SK-N-SH (cell line): ENCODE data around the gene TP73. TPM values are rescaled to one million over a fixed set of nuclear protein-coding genes. Genes with fewer than 3 reads are reported as not detected.

Source experiments
- CTCF ChIA-PET: fragments of 300-600, 350-600 bp; formaldehyde crosslinking; extraction: SDS; loops from one replicate; lab custom pipeline; 2021; lab: Yijun Ruan, JAX
- POLR2A ChIA-PET: fragments of 350-600 bp; sonication (Branson Sonifier 250); formaldehyde crosslinking; extraction: SDS; loops from one replicate; lab custom pipeline; 2020; ENCODE audit warnings: antibody characterized with exemption, inconsistent platforms; lab: Yijun Ruan, JAX
- DNase-seq: peaks from one replicate; pipeline ENCODE4 v3.0.0; 2012
- H2AFZ ChIP-seq: fragments of 200-600 bp; sonication (generic); 2 replicates; pipeline ENCODE4 v1.8.1; 2016; ENCODE audit warnings: antibody characterized with exemption, mild to moderate bottlenecking, low read depth
- H3F3A ChIP-seq: fragments of 200-600 bp; sonication (generic); replicated peaks from 2 replicates; pipeline ENCODE3; 2016; ENCODE audit warnings: antibody characterized with exemption, mild to moderate bottlenecking; ENCODE audit not compliant: insufficient read depth
- H3K27ac ChIP-seq, 2 experiments: fragments of 200-500 bp in 1 of 2; fragments of 200-600 bp in 1 of 2; sonication (Bioruptor generic) in 1 of 2; sonication (generic), shearing (Covaris generic) in 1 of 2; 2 replicates each; pipeline versions ENCODE4 v1.5.1 to v1.6.1; 2014 to 2016; ENCODE audit warnings: low read depth in 2 of 2, inconsistent platforms in 1 of 2, low read length in 1 of 2, mild to moderate bottlenecking in 1 of 2, mixed read lengths in 1 of 2
- H3K27me3 ChIP-seq: fragments of 200-600 bp; sonication (generic), shearing (Covaris generic); 2 replicates; pipeline ENCODE4 v1.6.1; 2016; ENCODE audit warnings: mixed run types; ENCODE audit not compliant: insufficient read depth
- H3K36me3 ChIP-seq, 2 experiments: fragments of 200-500 bp in 1 of 2; fragments of 200-600 bp in 1 of 2; sonication (Bioruptor generic) in 1 of 2; sonication (generic) in 1 of 2; replicated peaks in 1 of 2; 2 replicates each; pipeline versions ENCODE3 to v1.5.1; 2014 to 2016; ENCODE audit warnings: low read length in 1 of 2, mild to moderate bottlenecking in 1 of 2; ENCODE audit not compliant: insufficient read depth in 2 of 2, control insufficient read depth in 1 of 2
- H3K4me1 ChIP-seq, 2 experiments: fragments of 200-500 bp in 1 of 2; fragments of 200-600 bp in 1 of 2; sonication (Bioruptor generic) in 1 of 2; sonication (generic), shearing (Covaris generic) in 1 of 2; 2 replicates each; pipeline versions ENCODE4 v1.5.1 to v1.6.1; 2014 to 2016; ENCODE audit warnings: low read depth in 1 of 2, low read length in 1 of 2, mixed run types in 1 of 2; ENCODE audit not compliant: insufficient read depth in 2 of 2, control insufficient read depth in 1 of 2
- H3K4me2 ChIP-seq: fragments of 200-600 bp; sonication (generic), shearing (Covaris generic); 2 replicates; pipeline ENCODE4 v1.6.1; 2017; ENCODE audit warnings: mixed run types
- H3K4me3 ChIP-seq, 2 experiments: fragments of 200-500 bp in 1 of 2; fragments of 200-600 bp in 1 of 2; sonication (Bioruptor generic) in 1 of 2; sonication (generic), shearing (Covaris generic) in 1 of 2; 2 replicates each; pipeline versions ENCODE4 v1.5.1 to v1.8.1; 2014 to 2016; ENCODE audit warnings: low read depth in 2 of 2, inconsistent platforms in 1 of 2, low read length in 1 of 2, mild to moderate bottlenecking in 1 of 2, mixed read lengths in 1 of 2, moderate library complexity in 1 of 2
- H3K79me2 ChIP-seq: fragments of 200-600 bp; sonication (generic); 2 replicates; pipeline ENCODE4 v1.8.1; 2017; ENCODE audit warnings: mild to moderate bottlenecking; ENCODE audit not compliant: insufficient read depth
- H3K9ac ChIP-seq: fragments of 200-600 bp; sonication (generic); 2 replicates; pipeline ENCODE4 v1.6.1; 2017; ENCODE audit warnings: mixed run types
- H3K9me2 ChIP-seq: fragments of 200-600 bp; sonication (generic); 2 replicates; pipeline ENCODE4 v1.6.1; 2017; ENCODE audit warnings: mixed run types
- H3K9me3 ChIP-seq: fragments of 200-600 bp; sonication (generic); 2 replicates; pipeline ENCODE4 v1.6.1; 2017; ENCODE audit warnings: mixed run types, mild to moderate bottlenecking, moderate library complexity
- H4K20me1 ChIP-seq: fragments of 200-600 bp; sonication (generic); 2 replicates; pipeline ENCODE4 v1.6.1; 2017; ENCODE audit warnings: mild to moderate bottlenecking, mixed run types; ENCODE audit not compliant: insufficient read depth
- CTCF ChIP-seq: fragments of 200-600 bp; sonication (generic); IDR thresholded peaks from 2 replicates; pipeline ENCODE4 v1.6.1; 2017; ENCODE audit warnings: antibody characterized with exemption, mild to moderate bottlenecking, moderate library complexity
- ELF1 ChIP-seq: IDR thresholded peaks from 2 replicates; pipeline ENCODE4 v1.4.0; 2012
- FOSL2 ChIP-seq: IDR thresholded peaks from 2 replicates; pipeline ENCODE4 v1.4.0; 2012; ENCODE audit warnings: low read depth, mild to moderate bottlenecking, moderate library complexity, borderline replicate concordance
- FOXM1 ChIP-seq: IDR thresholded peaks from 2 replicates; pipeline ENCODE4 v1.4.0; 2012; ENCODE audit warnings: low read depth, mild to moderate bottlenecking
- GABPA ChIP-seq: IDR thresholded peaks from 2 replicates; pipeline ENCODE4 v1.4.0; 2012; ENCODE audit warnings: low read depth, mild to moderate bottlenecking
- GATA2 ChIP-seq: sonication (generic); formaldehyde crosslinking; IDR thresholded peaks from 2 replicates; pipeline ENCODE4 v1.5.0; 2020; ENCODE audit warnings: mild to moderate bottlenecking, missing genetic modification reagents
- JUND ChIP-seq: IDR thresholded peaks from 2 replicates; pipeline ENCODE4 v1.4.0; 2012
- MAX ChIP-seq: IDR thresholded peaks from 2 replicates; pipeline ENCODE4 v1.4.0; 2012; ENCODE audit warnings: low read depth
- NRF1 ChIP-seq: IDR thresholded peaks from 2 replicates; pipeline ENCODE4 v1.6.1; 2012; ENCODE audit warnings: low read depth, mild to moderate bottlenecking, low read length
- PBX3 ChIP-seq: IDR thresholded peaks from 2 replicates; pipeline ENCODE4; 2012
- REST ChIP-seq: IDR thresholded peaks from 2 replicates; pipeline ENCODE4 v1.6.1; 2012; ENCODE audit warnings: mild to moderate bottlenecking, low read depth, low read length, moderate library complexity
- SMC3 ChIP-seq: IDR thresholded peaks from 2 replicates; pipeline ENCODE4 v1.6.1; 2012; ENCODE audit warnings: low read depth, low read length, improper control_type of control experiment
- TCF12 ChIP-seq: IDR thresholded peaks from 2 replicates; pipeline ENCODE4 v1.4.0; 2012
- USF2 ChIP-seq: fragments of 150-350 bp; IDR thresholded peaks from 2 replicates; pipeline ENCODE4 v1.6.1; 2017; ENCODE audit warnings: antibody characterized with exemption, low read length, low read depth, borderline replicate concordance
- YY1 ChIP-seq: IDR thresholded peaks from 2 replicates; pipeline ENCODE4 v1.4.0; 2012; ENCODE audit warnings: low read depth, mild to moderate bottlenecking
- ZBTB33 ChIP-seq: IDR thresholded peaks from 2 replicates; pipeline ENCODE4 v1.4.0; 2012; ENCODE audit warnings: low read depth, borderline replicate concordance
- WGBS: methylation state at CpG from one replicate; pipeline ENCODE4 v1.1.6; 2017; ENCODE audit warnings: low lambda C conversion rate; 5-methylcytosine and 5-hydroxymethylcytosine counted together
- polyA plus RNA-seq, 3 experiments: library from polyadenylated mRNA; depleted of rRNA; stranded (reverse); fragments of >200 nt; gene quantifications; 2 replicates each; pipeline ENCODE4 v1.2.3, GENCODE V29; 2012

TP73 gene
- polyA plus RNA-seq, 1 of the 3 experiments (the other 2 are of a cell fraction), result 0.64 TPM

- Histone ChIP-seq H3K36me3 (no peaks in the 10 kb centered on the region), H3F3A (no peaks in the 10 kb centered on the region), H3K27ac (no peak overlapping the region), H3K9ac (no peak overlapping the region), H3K79me2 (no peaks in the 10 kb centered on the region), H3K4me2 (no peak overlapping the region), H3K27me3 (no peaks in the 10 kb centered on the region), H3K9me3 (no peaks in the 10 kb centered on the region), H3K4me1 (peaks cover 0 to 22% of the 10 kb centered on the region in 2 experiments; a peak in 1 of 4 replicates), H2AFZ (no peak overlapping the region)
- DNase-seq, result no peak
- CTCF ChIA-PET, result interaction anchor here (0.7 to 12.9 kb wide), 3 partner anchors 8 to 35 kb away, joined by 3 to 369 read pairs (median 14); no protein-coding TSS in a partner anchor
- WGBS, result 90% methylated on average over 19 of the region's 28 CpGs
- POLR2A ChIA-PET, result no interaction called here
- TF ChIP-seq USF2 (no peak), GATA2 (CRISPR knock-in tag) (no peak), SMC3 (no peak), CTCF (no peak), NRF1 (no peak), FOSL2 (no peak), ZBTB33 (no peak), PBX3 (no peak), JUND (no peak), YY1 (no peak), FOXM1 (no peak), GABPA (no peak), TCF12 (no peak), REST (no peak), ELF1 (no peak), MAX (no peak)
- TF ChIP-seq, all 33 proteins: peak for 0
- no peaks in the 10 kb centered on the region for H3K9me2 ChIP-seq
- H4K20me1 ChIP-seq, result no peaks in the 10 kb centered on the region
- no peak overlapping the region for H3K4me3 ChIP-seq
Observed at GRCh38 chr1:3703786-3704371, 51.6 kb downstream of the TP73 start.
